NCI-H345 treated with DMSO at 0.1 percent for 48 hours (cell line): Measurements from ENCODE around the gene CXCL11.
A peak's percentile ranks its signal among the peaks of the same experiment; 100 is the strongest.
"Not testable (repeated sequence)": the region's sequence is repeated elsewhere in the genome, so short reads cannot be mapped to it uniquely, and the experiment has no call there.

ENCODE experiments used
- DNase-seq: peaks from one replicate; lab custom pipeline; 2025; ENCODE audit not compliant: unreplicated experiment; lab: John Stamatoyannopoulos, UW

The CXCL11 gene

DNA sequence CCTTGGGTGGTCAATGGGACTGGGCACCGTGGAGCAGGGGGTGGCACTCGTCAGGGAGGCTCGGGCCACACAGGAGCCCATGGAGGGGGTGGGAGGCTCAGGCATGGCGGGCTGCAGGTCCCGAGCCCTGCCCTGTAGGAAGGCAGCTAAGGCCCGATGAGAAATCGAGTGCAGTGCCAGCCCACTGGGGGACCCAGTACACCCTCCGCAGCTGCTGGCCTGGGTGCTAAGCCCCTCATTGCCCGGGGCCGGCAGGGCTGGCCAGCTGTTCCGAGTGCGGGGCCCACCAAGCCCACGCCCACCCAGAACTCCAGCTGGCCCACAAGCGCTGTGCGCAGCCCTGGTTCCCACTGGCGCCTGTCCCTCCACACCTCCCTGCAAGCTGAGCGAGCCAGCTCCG, 7.4 kb upstream of the CXCL11 start:
- DNase-seq, result not testable (repeated sequence)

DNA sequence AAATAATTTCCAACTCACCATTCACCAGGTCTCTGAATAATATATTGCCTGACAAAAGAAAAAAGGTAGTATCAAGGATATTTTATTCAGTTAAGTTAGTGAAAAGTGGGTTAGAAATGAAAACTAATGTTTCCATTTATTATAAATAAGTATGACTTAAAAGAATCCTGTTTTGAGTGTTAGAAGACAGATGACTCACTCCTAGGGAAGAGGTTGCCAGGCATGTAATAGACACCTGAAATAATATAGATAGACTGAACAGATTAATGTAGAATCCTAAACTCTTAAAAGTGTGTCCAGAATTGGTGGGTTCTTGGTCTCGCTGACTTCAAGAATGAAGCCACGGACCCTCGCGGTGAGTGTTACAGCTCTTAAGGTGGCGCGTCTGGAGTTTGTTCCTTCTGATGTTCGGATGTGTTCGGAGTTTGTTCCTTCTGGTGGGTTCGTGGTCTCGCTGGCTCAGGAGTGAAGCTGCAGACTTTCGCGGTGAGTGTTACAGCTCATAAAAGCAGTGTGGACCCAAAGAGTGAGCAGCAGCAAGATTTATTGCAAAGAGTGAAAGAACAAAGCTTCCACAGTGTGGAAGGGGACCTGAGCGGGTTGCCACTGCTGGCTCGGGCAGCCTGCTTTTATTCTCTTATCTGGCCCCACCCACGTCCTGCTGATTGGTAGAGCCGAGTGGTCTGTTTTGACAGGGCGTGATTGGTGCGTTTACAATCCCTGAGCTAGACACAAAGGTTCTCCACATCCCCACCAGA, 6.5 kb upstream of the CXCL11 start:
- not testable (repeated sequence) for DNase-seq

DNA sequence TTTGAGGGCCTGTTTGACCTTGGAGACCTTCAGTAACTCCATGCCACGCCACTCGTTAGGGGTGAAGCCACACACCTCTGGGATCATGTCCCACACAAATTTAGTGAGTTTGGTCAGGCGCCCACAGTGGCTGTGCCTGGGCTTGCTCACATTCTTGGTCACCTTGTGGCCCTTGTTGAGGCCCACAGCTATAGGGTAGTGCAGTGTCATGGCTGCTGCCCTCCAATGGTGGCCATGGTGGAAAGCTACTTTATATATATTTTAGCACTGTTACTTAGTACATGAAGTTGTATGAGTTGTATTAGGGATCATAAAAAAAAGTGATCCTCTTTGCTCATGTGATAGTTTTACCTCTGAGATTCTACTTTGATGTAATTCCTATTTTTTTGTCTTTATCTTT, 985 bp upstream of the CXCL11 start:
- no peak for DNase-seq

DNA sequence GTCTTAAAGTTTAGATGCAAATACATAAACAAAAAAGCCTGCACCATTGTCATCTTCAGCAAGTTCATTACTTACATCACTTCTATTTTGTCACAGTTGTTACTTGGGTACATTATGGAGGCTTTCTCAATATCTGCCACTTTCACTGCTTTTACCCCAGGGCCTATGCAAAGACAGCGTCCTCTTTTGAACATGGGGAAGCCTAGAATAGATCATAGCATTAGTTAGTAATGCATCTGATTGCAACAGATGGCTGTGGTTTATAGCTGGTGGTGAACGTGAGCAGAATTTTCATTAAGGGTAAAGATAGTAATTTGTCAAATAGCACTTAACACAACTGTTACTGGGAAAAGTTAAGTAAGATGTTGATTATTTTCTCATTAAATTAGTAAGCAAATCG, 729 bp downstream of the CXCL11 start:
- no peak for DNase-seq

DNA sequence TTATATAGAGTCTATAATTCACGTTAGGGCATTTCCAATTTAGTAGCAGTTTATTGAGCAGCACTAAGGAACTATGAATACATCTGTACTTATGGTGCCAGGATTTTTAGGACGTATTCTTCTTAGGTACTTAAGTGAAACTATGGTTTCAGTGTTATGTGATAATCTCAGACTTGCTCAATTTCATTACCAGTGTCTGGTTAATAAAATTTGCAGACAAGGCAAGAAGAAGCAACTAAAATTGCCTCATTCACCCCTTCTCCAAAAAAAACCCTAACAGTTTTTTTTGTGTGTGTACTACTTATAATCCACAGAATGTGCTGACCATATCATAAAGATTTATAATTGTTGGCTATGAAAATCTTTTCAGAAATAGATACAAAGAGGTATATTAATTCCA, 6.6 kb downstream of the CXCL11 start:
- DNase-seq, result no peak

DNA sequence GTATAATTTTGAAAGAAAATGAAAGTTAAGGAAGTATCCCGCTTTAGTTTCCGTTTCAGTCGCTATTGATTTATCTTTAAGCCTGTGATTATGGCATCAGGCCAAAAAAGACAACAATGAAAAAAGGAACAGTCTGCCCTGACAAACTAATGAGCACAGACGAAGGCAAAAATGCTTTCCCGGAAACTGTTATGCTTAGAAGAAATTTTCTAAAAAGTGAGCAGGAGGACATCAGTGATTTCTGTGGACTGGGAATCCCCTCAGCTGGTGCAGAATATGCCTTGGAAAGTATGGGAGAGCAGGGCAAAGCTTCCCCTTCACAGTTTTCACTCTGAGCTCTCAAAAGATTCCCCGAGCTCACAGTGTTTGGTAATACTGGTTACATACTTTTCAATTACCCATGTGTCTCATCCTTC, 7.5 kb downstream of the CXCL11 start:
- DNase-seq, result peak; percentile 28

DNA sequence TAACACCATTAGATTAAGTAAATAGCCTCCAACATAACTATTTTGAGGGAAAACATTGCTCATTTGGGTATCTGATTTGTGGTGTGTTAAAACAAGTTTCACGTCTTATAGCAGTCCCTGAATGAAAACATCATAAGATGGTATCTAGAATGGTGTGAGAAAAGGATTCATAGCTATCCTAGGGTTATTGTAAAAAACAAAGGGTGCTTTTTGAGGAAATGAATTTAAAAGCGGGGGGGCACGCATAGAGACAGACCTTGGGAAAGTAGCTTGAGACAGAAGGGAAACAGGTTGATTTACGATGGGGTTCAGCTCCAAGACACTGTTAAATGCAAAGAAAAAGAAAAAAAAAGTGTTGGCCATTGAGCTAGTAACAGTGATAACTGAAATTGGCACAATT, 11.8 kb downstream of the CXCL11 start:
- DNase-seq, result no peak

DNA sequence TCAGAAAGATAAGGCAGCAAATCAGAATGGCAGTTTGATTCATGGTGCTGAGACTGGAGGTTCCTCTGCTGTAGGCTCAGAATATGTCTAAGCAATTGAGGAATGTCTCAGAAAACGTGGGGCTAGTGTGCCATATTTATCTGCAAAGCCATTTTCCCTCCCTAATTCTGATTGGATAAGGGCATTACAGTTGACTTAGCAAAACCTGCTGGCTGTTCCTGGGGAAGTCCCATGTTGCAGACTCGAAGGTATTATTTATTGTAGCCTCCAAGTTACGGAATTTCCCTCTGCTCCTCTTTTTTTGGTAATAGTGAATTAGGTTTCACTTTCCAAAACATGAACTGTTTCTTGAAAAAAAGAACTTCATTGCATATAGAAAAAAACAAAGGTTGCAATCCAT, 12.5 kb downstream of the CXCL11 start, which contains the start of gene CXCL10:
CXCL10 (minus strand) TSS at position 109 of the 400 bp plus-strand sequence; CDS start at position 43, 66 bp downstream.
- DNase-seq, result no peak

DNA sequence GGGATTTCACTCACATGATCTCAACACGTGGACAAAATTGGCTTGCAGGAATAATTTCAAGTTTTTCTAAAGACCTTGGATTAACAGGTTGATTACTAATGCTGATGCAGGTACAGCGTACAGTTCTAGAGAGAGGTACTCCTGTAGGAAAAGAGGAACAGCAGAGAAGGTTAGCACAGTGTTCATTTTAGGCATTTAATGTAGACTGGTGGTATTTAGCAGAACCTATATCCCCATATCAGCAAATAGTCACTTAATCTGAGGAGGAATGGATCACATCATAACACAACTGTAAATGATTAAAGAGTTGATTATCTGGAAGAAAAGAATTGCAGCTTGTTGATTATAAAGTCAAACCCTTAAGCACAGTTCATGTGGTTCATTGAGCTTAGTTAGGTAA, 13.2 kb downstream of the CXCL11 start:
- no peak for DNase-seq

DNA sequence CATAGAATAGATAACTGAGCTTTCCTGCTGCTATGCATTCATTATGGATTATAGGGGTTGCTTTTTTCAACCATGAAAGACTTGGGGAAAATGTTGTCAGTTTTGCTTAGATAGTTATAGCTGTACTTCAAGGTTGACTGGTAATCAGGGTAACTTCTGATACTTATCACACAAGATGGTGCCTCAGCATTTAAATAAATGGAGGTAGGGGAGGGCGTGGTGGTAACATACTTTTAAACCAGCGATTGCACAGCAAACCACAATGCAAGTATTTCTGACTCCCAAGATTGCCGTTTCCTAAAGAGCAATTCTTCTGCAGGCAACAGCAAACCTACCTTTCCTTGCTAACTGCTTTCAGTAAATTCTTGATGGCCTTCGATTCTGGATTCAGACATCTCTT, 13.8 kb downstream of the CXCL11 start:
- no peak for DNase-seq

DNA sequence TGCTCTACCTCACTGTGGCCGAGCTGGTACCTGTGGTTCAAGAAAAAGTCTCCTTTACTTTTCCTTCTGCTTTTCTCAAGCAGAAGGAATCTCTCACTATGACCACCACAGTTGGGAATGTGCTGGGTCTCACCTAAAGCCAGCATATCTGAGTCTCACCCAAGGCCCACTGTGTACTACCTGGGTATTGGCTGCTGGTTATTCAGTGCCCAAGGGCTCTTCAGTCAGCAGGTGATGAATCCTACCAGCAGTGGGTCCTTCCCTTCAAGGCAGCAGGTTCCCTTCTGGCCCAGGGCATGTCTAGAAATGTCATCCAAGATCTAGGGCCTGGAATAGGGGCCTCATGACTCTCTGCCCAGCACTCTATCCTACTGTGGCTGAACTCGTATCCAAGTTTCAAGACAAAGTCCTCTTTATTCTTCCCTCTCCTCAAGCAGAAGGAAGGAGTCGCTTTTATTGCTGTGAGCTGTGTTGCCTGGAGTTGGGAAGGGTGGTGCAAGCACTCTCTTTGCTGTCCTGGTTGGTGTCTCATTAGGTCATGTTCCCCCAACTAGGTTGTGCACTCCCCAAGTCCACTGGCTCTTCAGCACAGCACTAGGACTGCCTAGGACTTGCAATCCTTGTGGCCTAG, 18.7 kb downstream of the CXCL11 start:
- no peak for DNase-seq

DNA sequence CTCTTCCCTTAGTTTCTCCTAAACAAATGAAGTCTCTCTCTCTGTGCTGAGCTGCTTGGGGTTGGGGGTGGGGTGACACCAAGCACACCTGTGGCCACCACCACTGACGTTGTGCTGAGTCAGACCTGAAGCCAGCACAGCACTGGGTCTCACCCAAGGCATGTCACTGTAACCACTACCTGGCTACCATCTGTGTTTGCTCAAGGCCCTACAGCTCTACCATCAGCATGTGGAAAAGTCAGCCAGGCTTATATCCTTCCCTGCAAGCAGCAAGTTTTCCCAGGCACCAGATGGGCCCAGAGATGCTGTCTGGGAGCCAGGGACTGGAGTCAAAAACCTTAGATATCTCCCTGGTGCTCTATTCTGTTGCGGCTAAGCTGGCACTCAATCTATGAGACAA, 19.5 kb downstream of the CXCL11 start:
- no peak for DNase-seq

DNA sequence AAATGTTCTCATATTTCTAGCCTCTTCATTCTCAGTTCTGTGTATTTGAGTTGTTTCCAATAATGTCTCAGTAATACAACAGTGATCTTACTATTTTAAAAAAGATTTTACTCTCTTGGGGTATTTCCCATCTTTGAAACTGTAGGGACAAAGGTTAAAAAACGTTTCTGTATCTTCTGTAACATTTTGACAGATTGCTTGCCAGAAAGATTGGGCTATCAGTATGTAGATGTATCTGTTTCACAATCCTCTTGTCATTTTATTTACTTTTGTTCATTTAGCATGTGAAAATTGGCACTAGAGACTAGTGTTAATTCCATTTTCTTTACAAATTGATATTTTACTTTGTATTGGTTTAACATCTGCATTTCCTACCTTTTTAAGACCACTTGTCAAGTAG, 22.3 kb downstream of the CXCL11 start:
- no peak for DNase-seq

DNA sequence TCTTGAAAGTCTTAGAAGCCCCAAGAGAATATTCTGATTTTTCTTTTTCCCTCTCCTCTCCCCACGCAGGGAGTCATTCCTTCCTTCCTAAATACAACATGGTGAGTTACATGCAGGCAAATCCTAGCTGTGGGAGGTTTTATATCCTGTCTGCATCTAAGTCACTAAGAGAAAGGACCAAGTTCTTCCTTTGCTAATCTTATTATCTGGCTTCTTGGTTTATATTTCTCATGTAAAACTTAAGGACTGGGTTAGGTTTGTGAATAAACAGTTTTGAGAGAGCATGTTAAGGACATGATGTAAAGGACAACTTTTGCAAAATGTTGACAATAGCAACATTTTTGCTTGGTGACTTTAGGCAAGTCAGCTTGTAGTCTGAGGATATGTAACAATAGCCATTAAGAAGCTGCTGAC, 23.5 kb downstream of the CXCL11 start:
- DNase-seq, result no peak

DNA sequence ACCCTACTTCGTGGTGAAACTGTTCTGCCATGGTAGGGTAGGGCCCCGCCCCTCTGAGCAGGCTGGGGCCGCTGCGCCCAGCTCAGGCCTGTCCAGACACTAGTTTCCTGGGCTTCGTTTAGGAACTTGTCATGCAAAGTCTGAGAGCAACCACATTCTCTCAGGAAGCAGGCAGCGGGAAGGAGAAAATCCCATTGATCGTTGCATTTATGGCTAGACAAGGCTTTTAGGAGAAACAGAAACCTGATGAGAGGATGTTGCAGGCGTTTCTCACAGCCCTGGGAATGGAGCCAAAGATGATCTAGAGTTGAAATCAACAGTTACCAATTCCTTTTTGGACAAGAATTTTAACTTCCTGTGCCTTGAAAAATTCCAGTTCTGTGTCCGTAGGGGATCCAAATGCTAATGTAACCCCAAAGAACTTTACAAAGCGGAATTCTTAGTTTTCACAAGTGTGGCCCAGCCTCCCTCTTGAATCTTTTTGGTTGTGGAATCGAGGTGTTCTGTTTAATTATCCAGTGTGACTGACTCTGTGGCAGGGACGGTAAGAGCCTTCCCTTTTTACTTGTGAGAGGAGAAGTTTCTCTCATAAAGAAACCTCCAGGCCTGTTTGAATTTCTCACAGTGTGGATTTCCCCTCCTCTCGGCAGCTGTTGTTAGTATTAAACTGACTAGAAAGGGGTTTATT, 24.0 kb downstream of the CXCL11 start:
- DNase-seq, result no peak

DNA sequence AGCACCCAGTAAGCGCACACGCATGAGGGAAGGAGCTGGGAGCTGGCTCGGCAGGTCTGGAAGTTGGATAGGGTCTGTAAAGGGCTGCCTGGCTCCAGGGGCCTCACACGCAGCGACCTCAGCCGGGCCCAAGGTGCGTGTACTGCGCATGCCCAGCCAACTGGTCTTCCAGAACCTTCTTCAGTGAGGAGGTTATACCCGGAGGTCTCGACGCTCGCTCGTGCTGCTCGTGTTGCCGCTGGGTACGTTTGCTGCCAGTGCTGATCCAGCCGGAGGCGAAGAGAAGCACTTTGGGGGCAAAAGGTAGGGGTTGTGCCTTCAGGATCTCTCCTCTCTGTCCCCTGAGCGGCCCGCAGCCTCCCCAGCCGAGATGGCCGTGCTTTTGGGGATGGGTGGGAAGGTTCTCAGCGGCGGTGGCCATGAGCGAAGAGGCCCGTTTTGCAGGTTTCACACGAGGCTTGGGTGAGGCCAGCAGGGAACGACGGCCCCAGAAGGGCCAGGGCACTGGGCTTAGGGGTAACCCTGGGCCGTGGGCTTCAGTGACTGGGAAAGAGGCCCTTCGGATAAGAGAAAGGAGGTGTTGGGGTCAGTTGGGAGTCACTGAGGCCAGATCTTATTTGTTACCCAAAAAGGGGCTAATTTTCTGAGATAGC, 24.7 kb downstream of the CXCL11 start:
- DNase-seq, result no peak

DNA sequence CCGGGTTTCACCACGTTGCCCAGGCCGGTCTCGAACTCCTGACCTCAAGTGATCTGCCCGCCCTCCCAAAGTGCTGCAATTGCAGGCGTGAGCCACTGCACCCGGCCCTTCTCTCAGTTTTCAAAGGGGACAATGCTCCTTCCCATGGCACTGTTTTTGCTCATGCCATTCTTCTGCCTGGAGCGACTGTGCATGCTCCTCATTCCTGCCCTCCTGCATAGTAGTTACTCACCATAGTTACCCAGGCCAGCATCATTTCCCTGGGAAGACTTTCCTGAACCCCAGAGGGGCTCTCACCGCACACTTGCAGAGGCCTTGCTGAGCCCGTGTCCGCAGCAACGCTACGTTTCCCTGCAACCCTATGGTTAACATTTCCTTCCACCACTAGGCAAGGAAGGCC, 25.3 kb downstream of the CXCL11 start:
- DNase-seq, result no peak

DNA sequence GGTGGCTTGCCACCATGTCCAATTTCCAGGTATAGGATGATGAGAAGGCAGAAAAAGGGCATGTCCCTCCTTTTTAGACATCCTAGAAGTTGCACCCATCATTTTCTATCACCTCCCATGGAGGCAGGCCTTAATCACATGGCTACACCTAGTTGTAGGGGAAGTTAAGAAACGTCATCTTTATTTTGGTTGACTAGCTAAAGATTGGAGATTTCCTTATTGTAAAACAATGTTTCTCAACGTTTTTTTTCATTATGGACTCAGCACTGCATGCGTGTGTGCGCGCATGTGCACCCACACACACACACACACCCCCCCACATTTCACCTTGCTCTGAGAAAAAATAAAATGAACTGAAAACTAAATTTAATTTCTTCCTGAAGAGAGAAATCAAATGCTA, 26.6 kb downstream of the CXCL11 start:
- DNase-seq, result no peak

DNA sequence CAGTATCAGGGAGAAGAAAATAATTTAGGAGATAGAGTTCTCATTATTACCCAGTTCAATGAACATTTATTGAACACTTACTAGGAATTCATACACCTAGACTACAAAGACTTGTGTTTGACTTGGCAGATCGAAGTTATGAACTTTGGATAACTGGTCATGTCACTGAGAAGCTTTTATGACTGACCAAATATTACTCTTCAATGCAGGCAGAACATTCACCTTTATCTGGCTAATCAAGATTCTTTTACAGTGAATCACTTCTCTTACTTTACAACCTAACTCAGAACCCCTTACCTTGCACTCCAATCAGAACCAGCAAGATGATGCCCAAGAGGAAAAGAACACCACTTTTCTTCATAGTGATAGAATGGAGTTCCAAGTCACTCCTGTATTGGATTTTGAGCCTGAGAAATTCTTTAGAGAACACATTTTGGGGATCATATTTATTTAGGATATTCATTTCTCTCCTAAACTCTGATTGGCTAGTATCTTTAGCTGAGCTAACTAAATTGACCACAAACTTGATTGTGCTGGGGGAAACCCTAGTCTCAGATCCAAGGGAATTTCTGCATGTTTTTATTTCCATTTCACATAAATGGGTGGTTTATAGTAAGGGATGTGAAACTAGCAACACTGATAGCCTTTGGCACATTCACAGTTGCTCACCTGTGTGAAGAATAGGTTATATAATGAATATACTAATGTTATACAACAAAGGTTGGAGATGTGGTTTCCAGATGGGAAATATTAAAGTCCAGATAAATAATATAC, 28.6 kb downstream of the CXCL11 start, which contains the start of gene CXCL9:
CXCL9 (minus strand) TSS at position 421 of the 774 bp plus-strand sequence; CDS start at position 361, 60 bp downstream.
- no peak for DNase-seq

DNA sequence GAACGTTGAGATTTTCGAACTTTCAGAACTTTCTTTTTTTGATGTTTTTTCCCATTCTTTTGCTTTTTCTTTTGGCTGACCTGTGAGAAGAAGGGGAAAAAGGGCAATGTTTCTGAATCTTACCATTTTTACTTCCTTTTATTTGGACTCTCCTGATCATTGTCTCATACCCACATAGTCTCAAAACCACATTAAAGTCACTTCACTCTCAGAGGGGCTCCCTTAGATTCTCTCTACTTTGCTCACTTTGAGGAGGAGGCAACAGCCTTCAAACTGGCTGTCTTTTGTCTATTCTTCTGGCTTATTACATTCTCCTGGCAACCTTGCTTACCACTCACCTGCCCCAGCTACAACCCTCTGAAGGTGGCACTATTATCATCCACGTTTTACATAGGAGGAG, 32.2 kb downstream of the CXCL11 start:
- no peak for DNase-seq

DNA sequence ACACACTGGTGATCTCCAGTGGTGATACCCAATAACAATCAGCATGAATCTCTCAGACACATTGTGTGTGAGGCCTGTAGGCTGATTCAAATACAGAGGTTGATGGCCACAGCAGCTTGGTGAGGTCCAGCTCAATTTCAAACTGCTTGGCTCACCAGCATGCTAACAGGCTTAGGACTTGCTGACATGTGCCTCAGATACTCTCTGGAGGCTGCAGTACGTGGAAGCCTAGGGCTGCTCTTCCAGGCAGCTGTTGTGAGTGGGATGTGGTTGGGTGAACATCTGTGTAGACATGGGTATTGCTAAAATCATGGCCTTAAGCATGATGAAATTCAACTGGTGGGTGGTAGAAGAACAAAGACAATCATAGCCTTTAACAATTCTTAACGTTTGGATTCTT, 32.8 kb downstream of the CXCL11 start:
- DNase-seq, result no peak
